Esophagus mucosa (tissue), 1 donor: ENCODE measurements around the gene PRRC2B. TPM values are rescaled to one million over a fixed set of nuclear protein-coding genes. Genes with fewer than 3 reads are reported as not detected.
A peak's percentile ranks its signal among the peaks of the same experiment; 100 is the strongest.
"Not testable (repeated sequence)": the region's sequence is repeated elsewhere in the genome, so short reads cannot be mapped to it uniquely, and the experiment has no call there.

Experiments used
- ATAC-seq: fragments of 200-7000 bp; cut with Tn5 transposase; one replicate; pipeline ENCODE4 v1.9.1; 2020
- total RNA-seq: library from RNA; stranded (reverse); gene quantifications from one replicate; pipeline ENCODE4 v1.2.4, GENCODE V29; 2023
- donor health status: DM: yes; HTN: yes; CAD: no.

Gene PRRC2B
- total RNA-seq, 1 donor from 2014 or later: 82.9 TPM

- ATAC-seq: no peak
Observed at GRCh38 chr9:131490514-131490913, 96.6 kb downstream of the PRRC2B start.

GRCh38 chr9:131491001-131491710 lies 97.3 kb downstream of the PRRC2B start:
- ATAC-seq: no peak

GRCh38 chr9:131492070-131492469 lies 98.2 kb downstream of the PRRC2B start:
- no peak for ATAC-seq

DNA sequence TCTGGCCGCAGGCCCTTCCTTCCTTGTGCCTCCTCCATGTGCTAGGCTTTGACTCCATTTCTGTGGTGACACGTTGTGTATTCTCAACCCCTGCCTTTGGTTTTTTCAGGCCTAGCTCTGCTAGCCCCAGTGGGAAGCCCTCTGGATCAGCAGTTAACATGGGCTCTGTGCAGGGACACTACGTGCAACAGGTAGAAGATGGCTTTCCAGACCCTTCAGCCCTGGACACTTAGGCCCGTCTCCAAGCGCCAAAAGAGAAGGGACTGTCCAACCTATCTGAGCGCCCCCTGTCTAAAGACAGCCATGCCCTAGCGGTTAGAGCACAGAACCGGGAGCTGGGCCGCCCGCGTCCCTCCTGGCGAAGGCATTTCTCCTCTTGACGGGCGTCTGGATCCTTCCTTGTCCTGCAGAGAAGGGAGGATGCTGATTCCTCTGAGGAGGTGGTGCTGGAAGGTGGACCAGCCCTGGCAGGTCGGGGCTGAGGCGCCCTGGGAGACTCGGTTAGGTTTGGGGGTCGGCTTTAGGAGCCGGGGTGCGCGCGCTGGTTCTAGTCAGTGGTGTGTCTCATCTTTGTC lies 100.5 kb downstream of the PRRC2B start:
- no peak for ATAC-seq

- ATAC-seq: no peak
Observed at GRCh38 chr9:131495785-131496184, 101.9 kb downstream of the PRRC2B start.

GRCh38 chr9:131496844-131497405 lies 103.0 kb downstream of the PRRC2B start:
- no peak for ATAC-seq

DNA sequence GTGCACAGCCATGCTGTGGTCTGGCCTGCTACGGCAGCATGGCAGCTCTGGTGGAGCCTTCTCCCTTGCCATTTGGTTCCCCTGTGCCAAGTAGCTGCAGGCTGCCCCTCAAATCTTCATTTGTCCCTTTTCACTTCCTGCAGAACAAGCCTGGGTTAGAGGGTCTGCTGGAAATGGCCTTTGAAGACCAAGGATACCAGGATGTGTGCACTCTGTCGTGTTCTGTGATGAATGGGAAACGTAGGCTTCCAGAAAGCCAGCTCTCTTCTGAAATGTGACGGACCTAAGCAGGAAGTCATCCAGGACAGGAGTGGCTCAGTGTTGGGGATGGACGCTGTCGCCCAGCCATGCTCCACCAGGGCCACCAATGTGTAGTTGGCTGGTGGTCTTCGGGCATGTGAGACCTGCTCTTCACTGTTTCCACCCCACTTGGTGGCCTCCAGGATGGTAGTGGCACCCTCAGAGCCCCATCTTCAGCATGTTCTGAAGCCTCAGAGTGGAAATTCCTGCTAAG lies 105.4 kb downstream of the PRRC2B start:
- ATAC-seq: no peak

DNA sequence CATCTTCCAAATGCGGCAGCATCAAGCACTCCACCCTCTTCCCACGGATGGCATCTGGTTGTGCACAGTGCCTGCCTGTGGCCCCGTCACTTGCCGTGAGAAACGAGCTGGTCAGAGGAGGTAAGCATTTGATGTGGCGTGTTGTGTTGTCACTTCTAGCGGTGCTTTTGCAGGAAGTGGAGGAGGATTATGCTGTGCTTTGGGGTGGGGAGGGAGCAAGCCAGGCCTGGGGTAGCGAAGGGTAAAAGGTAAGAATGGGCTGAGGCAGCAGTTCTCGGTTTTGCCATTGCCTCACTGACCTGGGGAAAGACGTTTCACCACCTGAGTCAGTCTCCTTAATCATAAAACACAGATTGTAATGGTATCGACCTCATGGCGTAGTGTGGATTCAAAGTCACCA lies 106.5 kb downstream of the PRRC2B start:
- ATAC-seq: no peak

DNA sequence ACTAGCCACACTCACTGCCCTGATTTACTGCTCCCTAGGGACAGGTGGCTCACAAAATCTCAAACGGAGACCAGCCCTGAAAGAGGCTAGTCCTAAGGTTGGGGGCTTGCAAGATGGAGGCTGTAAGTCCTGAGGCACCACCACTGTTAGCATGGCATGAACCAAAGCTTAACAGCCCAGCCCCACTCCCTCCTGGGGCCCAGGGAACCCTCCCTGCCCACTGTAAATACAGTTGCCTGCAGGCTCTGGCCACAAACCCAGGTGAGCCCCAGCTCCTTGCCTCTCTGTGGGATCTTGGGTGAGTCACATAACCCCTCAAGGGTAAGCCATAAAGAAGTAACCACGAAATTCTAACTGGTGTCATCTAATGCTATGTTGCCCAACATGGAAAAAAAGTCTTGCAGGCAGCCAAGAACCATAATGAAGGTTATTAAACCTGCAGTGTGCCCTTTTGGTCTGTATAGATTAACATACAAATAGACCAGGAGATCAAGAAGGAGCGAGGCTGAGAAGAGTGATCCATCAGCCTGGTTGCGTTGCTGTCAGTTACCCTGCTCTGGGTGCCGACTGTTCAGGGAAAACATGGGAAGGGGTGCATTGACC lies 107.2 kb downstream of the PRRC2B start:
- peak; percentile 11 for ATAC-seq

DNA sequence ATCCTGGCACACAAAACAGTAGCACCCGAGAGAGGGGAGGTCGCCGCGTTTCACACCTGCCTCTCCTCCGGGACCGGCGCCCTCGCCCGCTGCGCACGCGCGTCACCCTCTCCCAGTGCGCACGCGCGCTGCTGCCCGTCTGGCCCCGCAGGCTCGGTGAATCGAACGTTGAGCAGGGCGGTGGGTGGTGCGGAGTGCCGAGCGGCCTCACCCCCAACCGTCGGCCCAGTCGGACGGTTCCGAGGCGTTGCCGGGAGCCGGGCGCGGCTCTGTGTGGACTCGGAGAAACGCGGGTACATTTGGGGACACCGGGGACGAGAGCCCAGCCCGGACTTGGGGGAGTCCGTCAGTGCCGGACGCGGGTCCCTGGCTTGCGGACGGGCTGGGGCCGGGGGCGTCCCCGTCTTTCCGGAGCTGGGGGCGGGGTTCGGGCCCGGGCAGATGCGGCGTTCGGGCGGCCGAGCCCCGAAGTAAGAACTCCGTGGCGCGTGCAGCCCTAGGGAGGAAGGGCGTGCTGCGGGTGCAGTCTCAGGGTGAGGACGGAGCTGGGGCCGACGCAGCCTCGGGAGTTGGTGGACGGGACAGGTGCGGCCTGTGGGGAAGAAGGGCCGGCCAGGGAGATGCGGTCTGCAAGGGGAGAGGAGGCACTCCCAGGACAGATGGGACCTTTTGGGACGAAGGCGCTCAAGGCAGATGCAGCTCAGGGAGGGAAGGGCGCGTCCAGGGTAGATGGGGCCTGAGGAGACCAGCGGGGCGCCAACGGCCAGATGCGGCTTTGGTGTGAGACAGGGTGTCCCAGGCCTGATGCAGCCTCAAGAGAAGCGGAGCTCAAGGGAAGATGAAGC lies 109.1 kb downstream of the PRRC2B start, which contains the start of gene POMT1:
Gene POMT1, plus strand, starts transcription at position 138 of the 845 bp plus-strand sequence. CDS start 1,301 bp downstream, outside the sequence.
- ATAC-seq: peak; percentile 85

- ATAC-seq: peak; percentile 53
Observed at GRCh38 chr9:131503626-131504465, 110.0 kb downstream of the PRRC2B start.

DNA sequence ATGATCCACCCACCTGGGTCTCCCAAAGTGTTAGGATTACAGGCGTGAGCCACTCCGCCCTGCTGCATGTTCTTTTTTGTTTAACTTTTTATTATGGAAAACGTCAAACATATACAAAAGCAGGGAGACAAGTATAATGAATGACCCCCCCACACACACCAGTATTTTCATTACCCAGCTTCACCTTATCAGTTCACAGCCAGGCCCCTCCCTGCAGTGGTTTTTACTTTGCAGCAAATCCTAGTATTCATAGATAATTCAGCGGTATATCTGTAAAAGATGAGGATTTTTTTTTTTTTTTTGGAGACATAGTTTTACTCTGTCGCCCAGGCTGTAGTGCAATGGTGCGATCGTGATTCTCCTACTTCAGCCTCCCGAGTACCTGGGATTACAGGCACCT lies 111.1 kb downstream of the PRRC2B start:
- no peak for ATAC-seq

DNA sequence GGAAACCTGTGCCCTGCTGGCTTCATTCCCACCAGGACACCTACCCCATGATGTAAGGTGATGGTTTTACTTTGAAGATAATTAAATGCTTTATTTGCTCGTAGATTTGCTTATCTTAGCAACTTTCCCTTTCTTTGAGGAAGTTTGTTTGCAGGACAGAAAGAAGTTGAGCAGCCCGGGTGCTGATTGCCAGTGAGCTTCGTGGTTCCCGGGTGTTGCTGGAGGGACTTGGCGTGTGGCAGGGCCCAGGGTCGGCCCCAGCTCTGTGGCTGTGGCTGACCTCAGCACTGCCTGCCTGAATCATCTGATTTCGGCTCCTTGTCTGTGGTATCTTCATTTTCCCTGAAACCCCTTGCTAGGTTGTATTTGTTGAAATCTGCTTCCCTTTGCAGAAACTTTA lies 117.5 kb downstream of the PRRC2B start:
- ATAC-seq: no peak

GRCh38 chr9:131511880-131512279 lies 118.0 kb downstream of the PRRC2B start:
- no peak for ATAC-seq

DNA sequence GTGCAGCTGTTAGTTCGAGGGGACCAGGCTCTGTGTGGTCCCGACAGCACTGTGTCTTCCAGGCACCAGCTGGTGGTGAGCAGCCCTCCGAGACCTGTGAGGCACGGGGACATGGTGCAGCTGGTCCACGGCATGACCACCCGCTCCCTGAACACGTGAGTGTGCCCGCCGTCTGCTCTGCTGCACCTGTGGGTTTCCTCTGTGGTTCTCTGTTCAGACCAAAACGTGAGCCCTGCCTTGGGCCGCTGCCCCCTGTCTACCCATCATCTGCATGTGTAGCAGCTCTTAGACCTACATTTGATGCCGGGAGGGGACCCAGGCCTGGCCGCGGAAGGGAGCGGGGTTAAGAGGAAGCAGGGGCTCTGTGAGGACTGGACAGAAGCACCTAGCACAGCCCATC lies 119.3 kb downstream of the PRRC2B start:
- no peak for ATAC-seq

GRCh38 chr9:131515559-131516031 lies 121.7 kb downstream of the PRRC2B start:
- ATAC-seq: not testable (repeated sequence)

GRCh38 chr9:131516100-131516499 lies 122.2 kb downstream of the PRRC2B start:
- ATAC-seq: no peak

GRCh38 chr9:131516930-131517329 lies 123.0 kb downstream of the PRRC2B start:
- no peak for ATAC-seq

- ATAC-seq: no peak
Observed at GRCh38 chr9:131517761-131518190, 123.9 kb downstream of the PRRC2B start.

DNA sequence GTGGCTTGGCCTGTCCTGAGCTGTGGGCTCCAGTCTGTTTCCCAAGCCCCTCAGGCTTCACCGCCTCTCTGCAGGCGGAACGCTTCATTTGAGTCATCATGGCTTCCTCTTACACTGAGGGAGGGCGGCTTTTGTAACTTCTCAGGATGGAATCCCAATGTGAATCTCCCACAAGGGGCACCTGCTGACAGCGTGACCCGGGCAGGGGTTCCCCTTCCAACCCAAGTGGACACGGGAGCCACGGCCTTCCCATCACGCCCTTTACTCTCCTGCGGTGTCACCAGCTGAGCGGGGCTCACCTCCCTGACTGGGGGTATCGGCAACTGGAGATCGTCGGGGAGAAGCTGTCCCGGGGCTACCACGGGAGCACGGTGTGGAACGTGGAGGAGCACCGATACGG lies 124.7 kb downstream of the PRRC2B start:
- no peak for ATAC-seq

- no peak for ATAC-seq
Observed at GRCh38 chr9:131520503-131520902, 126.6 kb downstream of the PRRC2B start.
